ENCODE measurements around the gene CENPB. TPM values are rescaled to one million over a fixed set of nuclear protein-coding genes. Genes with fewer than 3 reads are reported as not detected.

Gene CENPB
- total and polyA plus RNA-seq, 11 donors = 56.2 to 122 (median 75.3) TPM

DNA sequence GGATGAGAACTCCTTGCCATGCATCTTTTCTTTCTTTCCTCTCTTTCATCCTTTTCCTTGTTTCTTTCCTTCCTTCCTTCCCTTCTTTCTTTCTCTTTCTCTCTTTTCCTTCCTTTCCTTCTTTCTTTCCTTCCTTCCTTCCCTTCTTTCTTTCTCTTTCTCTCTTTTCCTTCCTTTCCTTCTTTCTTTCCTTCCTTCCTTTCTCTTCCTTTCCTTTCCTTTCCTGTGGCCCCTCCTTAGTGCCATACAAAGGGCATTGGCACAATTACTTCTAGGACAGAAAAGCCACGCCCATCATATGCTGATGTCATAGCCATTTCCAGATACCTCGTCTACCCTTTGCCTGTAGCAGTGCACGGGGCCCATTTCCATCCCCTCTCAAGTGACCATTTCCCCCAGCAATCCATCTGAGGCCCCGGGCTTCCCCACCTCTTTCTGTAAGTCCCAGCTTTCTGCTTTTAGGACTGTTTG is 2.2 kb upstream of the CENPB start:
- DNase-seq = peak in 1 of 5 donors; percentile 20
- ATAC-seq = no peak
- H3K4me1 ChIP-seq = peaks cover 4 to 36% (median 26%) of the 10 kb centered on the region in 12 donors
- H3K27ac ChIP-seq = no peak overlapping the region
- intact Hi-C loops (cut with DNase I) = loop anchor here in 6 of 10 donors (5.0 to 10.0 kb wide), 6 partner anchors 59 to 296 kb away; partner anchors contain the start of gene MAVS (in 1 of the 6)
- TF ChIP-seq POLR2A (IDR thresholded peaks at IDR 0.05) = no peak
- TF ChIP-seq, protein P1, sequence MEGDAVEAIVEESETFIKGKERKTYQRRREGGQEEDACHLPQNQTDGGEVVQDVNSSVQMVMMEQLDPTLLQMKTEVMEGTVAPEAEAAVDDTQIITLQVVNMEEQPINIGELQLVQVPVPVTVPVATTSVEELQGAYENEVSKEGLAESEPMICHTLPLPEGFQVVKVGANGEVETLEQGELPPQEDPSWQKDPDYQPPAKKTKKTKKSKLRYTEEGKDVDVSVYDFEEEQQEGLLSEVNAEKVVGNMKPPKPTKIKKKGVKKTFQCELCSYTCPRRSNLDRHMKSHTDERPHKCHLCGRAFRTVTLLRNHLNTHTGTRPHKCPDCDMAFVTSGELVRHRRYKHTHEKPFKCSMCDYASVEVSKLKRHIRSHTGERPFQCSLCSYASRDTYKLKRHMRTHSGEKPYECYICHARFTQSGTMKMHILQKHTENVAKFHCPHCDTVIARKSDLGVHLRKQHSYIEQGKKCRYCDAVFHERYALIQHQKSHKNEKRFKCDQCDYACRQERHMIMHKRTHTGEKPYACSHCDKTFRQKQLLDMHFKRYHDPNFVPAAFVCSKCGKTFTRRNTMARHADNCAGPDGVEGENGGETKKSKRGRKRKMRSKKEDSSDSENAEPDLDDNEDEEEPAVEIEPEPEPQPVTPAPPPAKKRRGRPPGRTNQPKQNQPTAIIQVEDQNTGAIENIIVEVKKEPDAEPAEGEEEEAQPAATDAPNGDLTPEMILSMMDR (IDR thresholded peaks at IDR 0.05) = no peak
- no peaks in the 10 kb centered on the region for H3K9me3 ChIP-seq
- no peak overlapping the region for H3K4me3 ChIP-seq
- no peaks in the 10 kb centered on the region for H3K27me3 ChIP-seq
- 48 to 57% (median 54%) methylated on average over 4 of the region's 4 CpGs for WGBS, 4 donors
- H3K36me3 ChIP-seq = peaks cover 0 to 17% (median 4%) of the 10 kb centered on the region in 9 donors

- H3K36me3 ChIP-seq = peaks cover 0 to 18% (median 4%) of the 10 kb centered on the region in 9 donors
- H3K27me3 ChIP-seq = no peaks in the 10 kb centered on the region
- 81 to 86% (median 82%) methylated on average over 5 of the region's 5 CpGs for WGBS, 4 donors
- peak in 2 of 5 donors; percentile 9 to 12 for DNase-seq
- no peak for TF ChIP-seq POLR2A (IDR thresholded peaks at IDR 0.05)
- TF ChIP-seq, protein P1 (IDR thresholded peaks at IDR 0.05) = no peak
- ATAC-seq = no peak
- peaks cover 4 to 38% (median 30%) of the 10 kb centered on the region in 12 donors for H3K4me1 ChIP-seq
- intact Hi-C loops (cut with DNase I) = loop anchor here in 8 of 10 donors (2.0 to 10.0 kb wide), 10 partner anchors 23 to 297 kb away; partner anchors contain the start of genes AP5S1 (in 1 of the 8) and MAVS (in 1 of the 8)
- H3K4me3 ChIP-seq = peak overlapping the region in 9 of 12 donors; percentile 35 to 66 (median 50)
- H3K9me3 ChIP-seq = no peaks in the 10 kb centered on the region
- H3K27ac ChIP-seq = peak overlapping the region in 9 of 12 donors; percentile 6 to 61 (median 48)
Measured at GRCh38 chr20:3787324-3788014, 929 bp upstream of the CENPB start.

GRCh38 chr20:3786126-3786484 is 435 bp downstream of the CENPB start:
- 1 to 2% (median 1%) methylated on average over 12 to 35 of the region's 35 CpGs for WGBS, 4 donors
- DNase-seq (peak; percentile 58 to 81 (median 65)), ATAC-seq (peak in 2 of 4 donors; percentile 8 to 13)
- Histone ChIP-seq H3K36me3 (peaks cover 0 to 18% (median 4%) of the 10 kb centered on the region in 9 donors), H3K27ac (peak overlapping the region; percentile 74 to 92 (median 84)), H3K4me3 (peak overlapping the region; percentile 40 to 81 (median 68)), H3K4me1 (peaks cover 4 to 43% (median 32%) of the 10 kb centered on the region in 12 donors), H3K27me3 (no peaks in the 10 kb centered on the region), H3K9me3 (no peaks in the 10 kb centered on the region)
- intact Hi-C loops (cut with DNase I) = loop anchor here in 9 of 10 donors (1.0 to 10.0 kb wide), 13 partner anchors 25 to 299 kb away; partner anchors contain the start of genes AP5S1 (in 6 of the 9) and MAVS (in 2 of the 9)
- no peak for TF ChIP-seq POLR2A (IDR thresholded peaks at IDR 0.05)
- TF ChIP-seq, protein P1 (IDR thresholded peaks at IDR 0.05) = no peak
